HG02642 (cell line): ENCODE measurements around the gene CDH5.
"Not testable (repeated sequence)": the region's sequence is repeated elsewhere in the genome, so short reads cannot be mapped to it uniquely, and the experiment has no call there.

Experiments used
- ATAC-seq: cut with Tn5 transposase; IDR thresholded peaks from one replicate; pipeline ENCODE4 v1.9.1; 2021; ENCODE audit warnings: mild to moderate bottlenecking; ENCODE audit not compliant: unreplicated experiment, poor library complexity

Gene CDH5

GRCh38 chr16:66366433-66367299, at the start of gene CDH5:
Gene CDH5, plus strand, starts transcription at chr16:66366691. Its CDS starts 12,647 bp downstream, at chr16:66379338.
- ATAC-seq, result no peak

GRCh38 chr16:66318505-66318904, 48.0 kb upstream of the CDH5 start:
- no peak for ATAC-seq

GRCh38 chr16:66320774-66321173, 45.7 kb upstream of the CDH5 start:
- no peak for ATAC-seq

GRCh38 chr16:66322174-66322573, 44.3 kb upstream of the CDH5 start:
- no peak for ATAC-seq

GRCh38 chr16:66324815-66325515, 41.5 kb upstream of the CDH5 start:
- no peak for ATAC-seq

GRCh38 chr16:66325717-66326376, 40.6 kb upstream of the CDH5 start:
- ATAC-seq, result no peak

- no peak for ATAC-seq
Measured at GRCh38 chr16:66326991-66327513, 39.4 kb upstream of the CDH5 start.

GRCh38 chr16:66328282-66328681, 38.2 kb upstream of the CDH5 start:
- no peak for ATAC-seq

- ATAC-seq, result not testable (repeated sequence)
Measured at GRCh38 chr16:66331464-66331863, 35.0 kb upstream of the CDH5 start.

- ATAC-seq, result no peak
Measured at GRCh38 chr16:66332634-66333610, 33.6 kb upstream of the CDH5 start.

- ATAC-seq, result no peak
Measured at GRCh38 chr16:66334853-66335574, 31.5 kb upstream of the CDH5 start.

GRCh38 chr16:66335704-66336329, 30.7 kb upstream of the CDH5 start:
- ATAC-seq, result no peak

- ATAC-seq, result no peak
Measured at GRCh38 chr16:66337463-66338188, 28.9 kb upstream of the CDH5 start.

GRCh38 chr16:66342294-66342900, 24.1 kb upstream of the CDH5 start:
- no peak for ATAC-seq

GRCh38 chr16:66344533-66345145, 21.9 kb upstream of the CDH5 start:
- ATAC-seq, result no peak

GRCh38 chr16:66346221-66346620, 20.3 kb upstream of the CDH5 start:
- ATAC-seq, result no peak

GRCh38 chr16:66352304-66352703, 14.2 kb upstream of the CDH5 start:
- no peak for ATAC-seq
